ENCODE data around the gene UBASH3A.

UBASH3A gene

GRCh38 chr21:42360317-42360716 is 43.4 kb upstream of the UBASH3A start:
- TF ChIP-seq, protein P1, sequence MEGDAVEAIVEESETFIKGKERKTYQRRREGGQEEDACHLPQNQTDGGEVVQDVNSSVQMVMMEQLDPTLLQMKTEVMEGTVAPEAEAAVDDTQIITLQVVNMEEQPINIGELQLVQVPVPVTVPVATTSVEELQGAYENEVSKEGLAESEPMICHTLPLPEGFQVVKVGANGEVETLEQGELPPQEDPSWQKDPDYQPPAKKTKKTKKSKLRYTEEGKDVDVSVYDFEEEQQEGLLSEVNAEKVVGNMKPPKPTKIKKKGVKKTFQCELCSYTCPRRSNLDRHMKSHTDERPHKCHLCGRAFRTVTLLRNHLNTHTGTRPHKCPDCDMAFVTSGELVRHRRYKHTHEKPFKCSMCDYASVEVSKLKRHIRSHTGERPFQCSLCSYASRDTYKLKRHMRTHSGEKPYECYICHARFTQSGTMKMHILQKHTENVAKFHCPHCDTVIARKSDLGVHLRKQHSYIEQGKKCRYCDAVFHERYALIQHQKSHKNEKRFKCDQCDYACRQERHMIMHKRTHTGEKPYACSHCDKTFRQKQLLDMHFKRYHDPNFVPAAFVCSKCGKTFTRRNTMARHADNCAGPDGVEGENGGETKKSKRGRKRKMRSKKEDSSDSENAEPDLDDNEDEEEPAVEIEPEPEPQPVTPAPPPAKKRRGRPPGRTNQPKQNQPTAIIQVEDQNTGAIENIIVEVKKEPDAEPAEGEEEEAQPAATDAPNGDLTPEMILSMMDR (IDR thresholded peaks at IDR 0.05; ENCODE audit: borderline replicate concordance, control extremely low read depth, extremely low read depth, insufficient read depth, missing control alignments) = no peak
- in situ Hi-C loops (cut with MboI; ENCODE audit: low sequenced_read_pairs, unreplicated experiment) = no loop called here
- no peak for DNase-seq (ENCODE audit: low spot score)

DNA sequence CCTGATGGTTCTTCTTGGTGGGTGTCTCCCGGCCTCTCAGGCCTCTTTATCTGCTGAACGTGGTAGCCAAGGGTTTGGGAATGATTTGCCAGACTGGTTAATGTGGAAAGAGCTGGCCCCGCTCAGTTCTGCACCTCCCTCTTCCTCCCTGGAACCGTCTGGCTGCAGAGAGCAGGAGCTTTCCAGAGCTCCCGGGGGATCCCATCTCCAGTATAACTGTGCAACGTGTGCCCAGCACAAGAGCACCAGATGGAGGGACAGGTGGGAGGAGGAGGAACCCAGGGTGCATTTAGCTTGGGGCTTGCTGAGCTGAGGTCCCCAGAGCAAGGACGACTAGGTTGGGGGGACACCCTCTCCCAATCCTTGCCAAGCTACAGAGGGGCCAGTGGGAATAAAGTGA is 42.4 kb upstream of the UBASH3A start:
- TF ChIP-seq, protein P1 (IDR thresholded peaks at IDR 0.05; ENCODE audit: borderline replicate concordance, control extremely low read depth, extremely low read depth, insufficient read depth, missing control alignments) = no peak
- in situ Hi-C loops (cut with MboI; ENCODE audit: low sequenced_read_pairs, unreplicated experiment) = no loop called here
- no peak for DNase-seq (ENCODE audit: low spot score)

DNA sequence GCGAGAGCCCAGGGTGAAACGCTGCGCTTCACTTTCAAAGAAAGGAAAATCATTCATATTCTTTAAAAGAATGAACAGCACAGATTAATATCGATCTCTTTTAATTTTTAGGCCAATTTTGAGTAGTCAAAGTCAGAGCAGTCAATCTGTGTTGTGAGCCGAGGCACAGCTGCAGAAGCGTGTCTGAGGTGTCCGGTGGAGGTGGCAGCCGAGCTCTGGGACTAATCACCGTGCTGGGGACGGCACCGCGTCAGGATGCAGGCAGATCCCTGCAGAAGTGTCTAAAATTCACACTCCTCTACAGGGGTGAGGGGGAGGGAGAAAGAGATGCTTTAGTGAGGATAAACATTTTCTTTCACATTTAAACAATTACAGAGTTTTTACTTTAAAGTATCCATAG is 41.5 kb upstream of the UBASH3A start:
- in situ Hi-C loops (cut with MboI; ENCODE audit: low sequenced_read_pairs, unreplicated experiment) = no loop called here
- no peak for DNase-seq (ENCODE audit: low spot score)
- TF ChIP-seq, protein P1 (IDR thresholded peaks at IDR 0.05; ENCODE audit: borderline replicate concordance, control extremely low read depth, extremely low read depth, insufficient read depth, missing control alignments) = no peak

GRCh38 chr21:42362700-42363099 is 41.0 kb upstream of the UBASH3A start:
- DNase-seq (ENCODE audit: low spot score) = no peak
- in situ Hi-C loops (cut with MboI; ENCODE audit: low sequenced_read_pairs, unreplicated experiment) = no loop called here
- TF ChIP-seq, protein P1 (IDR thresholded peaks at IDR 0.05; ENCODE audit: borderline replicate concordance, control extremely low read depth, extremely low read depth, insufficient read depth, missing control alignments) = no peak

DNA sequence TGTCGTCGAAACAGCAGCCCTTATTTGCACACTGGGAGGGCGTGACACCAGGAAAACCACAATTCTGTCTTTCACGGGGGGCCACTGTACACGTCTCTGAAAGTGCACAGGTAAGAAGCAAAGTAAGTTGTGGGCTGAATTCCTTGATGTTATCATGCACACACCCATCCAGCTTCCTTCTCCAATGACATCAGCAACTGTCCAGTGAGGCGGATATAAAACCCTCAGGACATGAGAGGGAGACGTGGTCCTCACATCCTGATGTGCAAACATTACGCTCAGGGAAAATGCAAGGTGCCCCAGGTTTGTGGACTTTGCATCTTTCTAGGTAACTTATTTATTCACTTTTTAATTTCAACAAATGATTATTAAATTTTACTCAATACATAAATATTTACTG is 40.4 kb upstream of the UBASH3A start:
- in situ Hi-C loops (cut with MboI; ENCODE audit: low sequenced_read_pairs, unreplicated experiment) = no loop called here
- no peak for DNase-seq (ENCODE audit: low spot score)
- TF ChIP-seq, protein P1 (IDR thresholded peaks at IDR 0.05; ENCODE audit: borderline replicate concordance, control extremely low read depth, extremely low read depth, insufficient read depth, missing control alignments) = no peak

- TF ChIP-seq, protein P1 (IDR thresholded peaks at IDR 0.05; ENCODE audit: borderline replicate concordance, control extremely low read depth, extremely low read depth, insufficient read depth, missing control alignments) = no peak
- no peak for DNase-seq (ENCODE audit: low spot score)
- in situ Hi-C loops (cut with MboI; ENCODE audit: low sequenced_read_pairs, unreplicated experiment) = no loop called here
These were observed 39.3 kb upstream of the UBASH3A start for GRCh38 chr21:42364304-42364865.

Measured in GM13976 (cell line).